MM.1S (cell line): ENCODE measurements around the gene RNF26.

ENCODE experiments used
- EZH2 ChIP-seq: fragments of 300-600 bp; sonication (generic); optimal IDR thresholded peaks from 2 replicates; pipeline ENCODE3; 2017; ENCODE audit warnings: low read depth, mild to moderate bottlenecking, antibody characterized with exemption, low read length, mixed read lengths
- TF ChIP-seq, protein P1 (sequence below): fragments of 300-600 bp; sonication (generic); IDR thresholded peaks from 2 replicates; pipeline ENCODE4 v1.5.1; 2016; ENCODE audit warnings: antibody characterized with exemption, low read length, mixed read lengths

GRCh38 chr11:119380160-119380826 lies 46.0 kb downstream of the RNF26 start:
- TF ChIP-seq, protein P1, sequence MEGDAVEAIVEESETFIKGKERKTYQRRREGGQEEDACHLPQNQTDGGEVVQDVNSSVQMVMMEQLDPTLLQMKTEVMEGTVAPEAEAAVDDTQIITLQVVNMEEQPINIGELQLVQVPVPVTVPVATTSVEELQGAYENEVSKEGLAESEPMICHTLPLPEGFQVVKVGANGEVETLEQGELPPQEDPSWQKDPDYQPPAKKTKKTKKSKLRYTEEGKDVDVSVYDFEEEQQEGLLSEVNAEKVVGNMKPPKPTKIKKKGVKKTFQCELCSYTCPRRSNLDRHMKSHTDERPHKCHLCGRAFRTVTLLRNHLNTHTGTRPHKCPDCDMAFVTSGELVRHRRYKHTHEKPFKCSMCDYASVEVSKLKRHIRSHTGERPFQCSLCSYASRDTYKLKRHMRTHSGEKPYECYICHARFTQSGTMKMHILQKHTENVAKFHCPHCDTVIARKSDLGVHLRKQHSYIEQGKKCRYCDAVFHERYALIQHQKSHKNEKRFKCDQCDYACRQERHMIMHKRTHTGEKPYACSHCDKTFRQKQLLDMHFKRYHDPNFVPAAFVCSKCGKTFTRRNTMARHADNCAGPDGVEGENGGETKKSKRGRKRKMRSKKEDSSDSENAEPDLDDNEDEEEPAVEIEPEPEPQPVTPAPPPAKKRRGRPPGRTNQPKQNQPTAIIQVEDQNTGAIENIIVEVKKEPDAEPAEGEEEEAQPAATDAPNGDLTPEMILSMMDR = no peak
- no peak for TF ChIP-seq EZH2
